ENCODE measurements around the gene SUN1. TPM values are rescaled to one million over a fixed set of nuclear protein-coding genes. Genes with fewer than 3 reads are reported as not detected.

SUN1 gene
- total and polyA plus RNA-seq, 9 of the 15 experiments (the other 6 are each of a cell fraction or from before 2014, with no cell fraction given): 36.8 to 132 (median 62.3) TPM

GRCh38 chr7:877312-878232, 45.3 kb downstream of the SUN1 start (continued):
- TF ChIP-seq SNRNP70 (optimal IDR thresholded peaks at IDR 0.05; ENCODE audit: low read depth, low read length) (no peak), ARHGAP35 (IDR thresholded peaks at IDR 0.05; ENCODE audit: partially characterized antibody) (no peak), BRD4 (IDR thresholded peaks at IDR 0.05) (no peak), HDGF (IDR thresholded peaks at IDR 0.05) (no peak), RFX5 (IDR thresholded peaks at IDR 0.05; ENCODE audit: low read depth, low read length) (no peak), CHAMP1 (IDR thresholded peaks at IDR 0.05) (no peak), TEAD4 (IDR thresholded peaks at IDR 0.05; ENCODE audit: low read length) (no peak), TEAD4 (CRISPR knock-in tag; IDR thresholded peaks at IDR 0.05; ENCODE audit: borderline replicate concordance) (no peak), NR2C1 (IDR thresholded peaks at IDR 0.05) (no peak), NR2C1 (tag; IDR thresholded peaks at IDR 0.05) (no peak), PHB (CRISPR knock-in tag; IDR thresholded peaks at IDR 0.05) (no peak), ARID1B (IDR thresholded peaks at IDR 0.05) (peak; percentile 74), ZNF75A (CRISPR knock-in tag; IDR thresholded peaks at IDR 0.05) (no peak), SMAD2 (IDR thresholded peaks at IDR 0.05; ENCODE audit: low read depth, low read length) (no peak), MAFF (IDR thresholded peaks at IDR 0.05; ENCODE audit: low read length) (no peak), ZNF146 (CRISPR knock-in tag; IDR thresholded peaks at IDR 0.05; ENCODE audit: unreplicated experiment) (no peak), PHF8 (IDR thresholded peaks at IDR 0.05; ENCODE audit: borderline replicate concordance, low read length) (peak; percentile 7; the same call in 1 of the 2 replicates), ZNF583 (CRISPR knock-in tag; IDR thresholded peaks at IDR 0.05) (no peak), CREB1 (IDR thresholded peaks at IDR 0.05) (no peak), CREB1 (CRISPR knock-in tag; IDR thresholded peaks at IDR 0.05) (no peak), ZNF717 (CRISPR knock-in tag; IDR thresholded peaks at IDR 0.05) (no peak), EHMT2 (IDR thresholded peaks at IDR 0.05) (0 out of 2 replicates have a peak, but pooled peaks have one; percentile 4), MCM5 (IDR thresholded peaks at IDR 0.05; ENCODE audit: low read depth) (no peak), KAT2B (IDR thresholded peaks at IDR 0.05; ENCODE audit: low read depth, low read length) (no peak), ZNF512 (tag; IDR thresholded peaks at IDR 0.05) (no peak), SMARCB1 (IDR thresholded peaks at IDR 0.05; ENCODE audit: insufficient read length, low read depth) (no peak), YBX1 (IDR thresholded peaks at IDR 0.05) (no peak), BDP1 (IDR thresholded peaks at IDR 0.05; ENCODE audit: insufficient read depth, insufficient read length) (no peak)
- TF ChIP-seq, protein P1, sequence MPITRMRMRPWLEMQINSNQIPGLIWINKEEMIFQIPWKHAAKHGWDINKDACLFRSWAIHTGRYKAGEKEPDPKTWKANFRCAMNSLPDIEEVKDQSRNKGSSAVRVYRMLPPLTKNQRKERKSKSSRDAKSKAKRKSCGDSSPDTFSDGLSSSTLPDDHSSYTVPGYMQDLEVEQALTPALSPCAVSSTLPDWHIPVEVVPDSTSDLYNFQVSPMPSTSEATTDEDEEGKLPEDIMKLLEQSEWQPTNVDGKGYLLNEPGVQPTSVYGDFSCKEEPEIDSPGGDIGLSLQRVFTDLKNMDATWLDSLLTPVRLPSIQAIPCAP (CRISPR knock-in tag; IDR thresholded peaks at IDR 0.05; ENCODE audit: borderline replicate concordance): no peak
